CD4-positive, alpha-beta T cell treated with Interleukin-15 for 1 hour (primary cell): ENCODE measurements around the gene NAA11.

ENCODE experiments used
- DNase-seq: peaks from one replicate; pipeline ENCODE4 v3.0.0-alpha.2; 2020

The NAA11 gene

DNA sequence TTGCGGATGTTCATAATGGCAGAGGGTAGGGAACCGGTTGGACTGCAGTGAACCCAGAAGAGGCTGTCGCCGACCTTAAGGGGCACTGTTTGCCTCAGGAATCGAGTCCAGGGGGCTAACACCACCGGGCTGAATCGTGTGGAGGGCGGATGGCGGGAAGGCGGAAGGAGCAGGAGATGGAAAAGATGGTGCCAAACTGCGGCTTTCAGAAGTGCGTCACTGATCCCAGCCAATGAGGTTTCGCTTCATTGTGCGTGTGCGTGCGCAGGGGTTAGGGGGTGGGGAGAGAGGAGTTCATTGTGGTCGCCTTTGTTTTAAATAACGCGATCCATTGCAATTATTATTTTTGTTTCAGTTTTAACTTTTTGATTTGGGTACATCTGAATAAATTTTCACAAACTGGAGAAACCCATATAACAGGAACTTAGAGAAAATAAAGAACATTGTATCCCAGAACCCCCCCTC is at the start of gene NAA11:
Gene NAA11, minus strand, starts transcription at position 198 of the 465 bp plus-strand sequence. Its CDS starts 184 bp downstream, at position 14.
- DNase-seq = no peak

DNA sequence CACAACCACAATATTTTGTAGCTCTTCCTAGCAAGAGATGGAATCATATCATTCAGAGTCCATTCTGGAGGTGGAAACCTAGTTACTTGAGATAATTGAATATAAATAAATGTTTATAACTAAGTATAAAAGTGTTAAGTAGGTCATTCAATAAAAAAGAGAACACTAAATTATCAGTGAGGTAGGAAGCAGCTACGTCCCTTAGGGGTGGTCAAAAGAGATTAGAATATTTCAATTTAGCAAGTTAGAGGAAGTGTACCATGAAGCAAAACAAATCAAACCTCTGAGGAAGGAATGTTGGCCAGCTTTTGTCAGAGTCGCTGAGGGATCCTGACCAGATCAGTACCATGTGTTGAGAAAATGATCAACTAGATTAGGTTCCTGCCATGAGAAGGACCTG is 44.2 kb upstream of the NAA11 start:
- DNase-seq = no peak

DNA sequence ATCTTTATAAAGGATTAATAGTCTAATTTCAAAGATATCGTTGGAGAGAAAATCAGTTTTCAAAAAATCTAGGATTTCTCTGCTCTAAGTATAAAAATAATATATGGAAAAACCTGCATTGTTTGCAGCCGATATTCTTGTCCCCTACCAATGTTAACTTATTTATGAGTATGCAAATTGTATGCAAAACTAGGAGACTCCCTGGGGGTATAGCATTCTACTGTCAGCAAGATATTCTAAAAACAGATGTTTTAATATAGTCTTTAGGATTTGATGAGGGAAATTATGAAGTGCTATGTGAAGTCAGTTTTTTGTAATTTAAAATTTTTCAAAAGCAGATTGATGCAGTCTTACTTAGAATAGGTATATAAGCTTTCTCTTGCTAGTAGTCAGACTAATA is 41.2 kb upstream of the NAA11 start:
- DNase-seq = no peak

DNA sequence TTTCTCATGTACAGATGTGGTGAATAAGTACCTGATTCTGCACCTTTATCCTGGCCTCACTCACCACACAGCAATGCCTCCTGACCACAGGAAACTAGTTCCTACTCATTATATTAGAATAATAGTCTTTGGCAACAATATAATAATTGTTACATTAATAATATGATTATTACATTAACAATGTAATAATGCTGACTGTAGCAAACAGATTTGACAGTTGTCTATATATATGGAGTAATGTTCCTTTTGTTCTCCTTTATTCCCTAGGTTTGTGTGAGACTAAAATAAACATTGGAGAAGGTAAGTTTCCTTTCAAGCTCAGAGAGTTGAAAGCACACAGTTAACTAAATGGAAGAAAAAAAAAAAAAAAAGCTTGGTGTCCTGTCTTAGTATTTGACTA is 40.6 kb upstream of the NAA11 start:
- no peak for DNase-seq

DNA sequence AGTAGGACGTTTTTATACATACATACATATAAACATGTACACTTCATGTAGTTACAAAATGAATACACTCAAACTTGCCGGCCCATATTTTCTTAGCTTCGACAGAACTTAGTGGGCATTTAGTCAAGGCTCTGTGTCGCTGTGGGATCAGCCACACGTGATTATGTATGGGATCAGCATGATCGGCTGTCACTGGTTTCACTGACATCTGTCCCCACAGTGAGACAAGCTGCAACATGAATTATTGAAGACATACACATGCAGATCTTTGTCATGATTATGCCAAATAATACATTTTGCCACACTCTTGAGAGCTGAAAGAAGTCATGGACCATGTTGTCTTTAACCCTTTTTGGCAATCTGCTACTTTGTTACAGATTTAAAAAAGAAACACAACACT is 38.2 kb upstream of the NAA11 start:
- DNase-seq = no peak

DNA sequence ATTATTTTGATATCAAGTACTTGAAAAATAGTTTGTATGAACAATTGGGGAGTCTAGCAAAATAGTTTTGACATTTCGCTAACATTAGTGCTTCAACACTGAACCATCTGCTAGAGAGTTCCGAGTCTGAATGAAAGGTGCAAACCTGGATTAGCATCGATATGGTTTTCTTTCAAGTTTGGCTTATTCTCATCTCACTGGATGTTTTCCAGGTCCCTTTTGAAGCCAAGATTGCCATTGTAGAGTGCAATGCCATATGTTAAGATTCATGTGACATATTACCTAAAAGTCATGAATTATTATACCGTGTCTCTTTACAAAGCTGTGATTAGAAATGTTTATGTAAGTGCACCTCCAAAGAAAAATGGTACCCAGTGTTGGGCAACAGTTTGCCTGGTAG is 36.8 kb upstream of the NAA11 start:
- no peak for DNase-seq

DNA sequence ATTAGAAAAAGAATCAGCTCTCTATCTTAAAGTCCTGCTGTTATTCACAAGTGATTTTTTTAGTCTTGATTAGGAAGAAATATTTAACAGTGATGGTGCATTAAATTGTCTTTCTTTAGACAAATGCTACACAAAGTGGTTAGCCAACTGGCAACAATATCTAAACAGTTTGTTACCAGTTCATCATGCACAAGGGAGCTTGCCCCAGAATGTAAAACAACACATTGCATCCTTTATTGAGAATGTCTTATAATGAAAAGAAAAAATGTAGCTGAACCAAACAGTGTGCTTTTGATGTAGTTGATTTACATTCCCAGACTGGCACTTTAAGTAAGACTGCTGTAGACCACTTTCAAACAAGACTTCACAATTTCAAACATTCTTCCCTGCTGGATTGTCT is 34.1 kb upstream of the NAA11 start:
- no peak for DNase-seq

DNA sequence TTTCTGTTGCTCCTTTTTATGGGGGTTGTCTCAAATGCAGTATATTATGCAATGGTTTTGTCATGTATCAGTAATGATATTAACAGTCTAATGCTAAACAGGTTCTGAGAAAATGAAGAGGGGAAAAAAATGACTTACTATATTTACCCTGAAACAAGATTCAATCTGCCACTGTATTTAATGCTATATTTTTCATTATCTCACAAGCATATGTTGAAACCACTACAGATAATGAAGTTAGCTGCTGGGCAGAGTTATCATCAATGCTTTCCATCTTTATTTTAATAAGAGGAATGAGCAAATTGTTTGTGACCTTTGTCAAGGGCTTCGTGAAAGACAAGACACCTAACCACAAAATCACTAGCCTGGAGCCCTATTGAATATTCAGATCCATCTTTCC is 32.6 kb upstream of the NAA11 start:
- DNase-seq = no peak

DNA sequence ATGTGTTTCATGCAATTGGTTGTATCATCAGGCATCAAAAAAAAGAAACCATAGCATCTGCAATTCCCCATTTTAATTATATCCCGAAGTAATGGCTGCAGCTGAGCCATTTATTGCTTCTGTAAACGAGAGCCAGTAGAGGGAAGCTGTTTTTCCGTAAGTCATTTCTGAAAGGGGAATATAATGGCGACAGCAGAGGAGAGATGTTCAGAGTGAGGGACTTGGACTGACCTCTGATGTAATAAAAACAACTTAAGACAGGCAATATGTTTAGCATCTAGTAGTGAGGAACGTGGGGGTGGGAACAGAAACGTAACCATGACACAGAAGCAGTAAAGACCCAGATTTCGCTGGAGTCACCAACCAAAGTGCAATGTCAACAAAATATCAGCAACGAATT is 31.5 kb upstream of the NAA11 start:
- no peak for DNase-seq

DNA sequence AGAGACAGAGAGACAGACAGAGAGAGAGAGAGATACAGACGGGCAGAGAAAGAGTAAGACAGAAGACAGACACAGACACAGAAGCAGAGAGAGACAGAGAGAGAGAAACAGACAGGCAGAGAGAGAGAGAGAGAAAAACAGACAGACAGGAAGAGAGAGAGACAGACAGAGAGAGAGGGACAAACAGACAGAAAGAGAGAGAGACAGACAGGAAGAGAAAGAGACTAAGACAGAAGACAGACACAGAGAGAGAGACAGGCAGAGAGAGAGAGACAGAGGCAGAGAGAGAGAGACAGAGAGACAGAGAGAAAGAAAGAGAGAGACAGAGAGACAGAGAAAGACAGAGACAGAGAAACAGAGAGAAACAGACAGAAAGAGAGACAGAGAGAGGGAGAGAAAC is 27.2 kb upstream of the NAA11 start:
- DNase-seq = no peak

DNA sequence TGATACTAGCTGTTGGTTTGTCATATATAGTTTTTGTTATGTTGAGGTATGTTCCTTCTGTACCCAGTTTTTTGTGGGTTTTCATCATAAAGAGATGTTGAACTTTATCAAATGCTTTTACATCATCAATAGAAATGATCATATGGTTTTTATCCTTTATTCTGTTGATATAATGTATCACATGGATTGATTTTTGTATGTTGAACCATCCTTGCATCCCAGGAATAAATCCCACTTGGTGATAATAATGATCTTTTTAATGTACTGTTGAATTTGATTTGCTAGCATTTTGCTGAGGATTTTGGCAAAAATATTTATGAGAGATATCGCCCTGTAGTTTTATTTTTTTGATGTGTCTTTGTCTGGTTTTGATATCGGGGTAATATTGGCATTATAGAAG is 22.5 kb upstream of the NAA11 start:
- DNase-seq = no peak

DNA sequence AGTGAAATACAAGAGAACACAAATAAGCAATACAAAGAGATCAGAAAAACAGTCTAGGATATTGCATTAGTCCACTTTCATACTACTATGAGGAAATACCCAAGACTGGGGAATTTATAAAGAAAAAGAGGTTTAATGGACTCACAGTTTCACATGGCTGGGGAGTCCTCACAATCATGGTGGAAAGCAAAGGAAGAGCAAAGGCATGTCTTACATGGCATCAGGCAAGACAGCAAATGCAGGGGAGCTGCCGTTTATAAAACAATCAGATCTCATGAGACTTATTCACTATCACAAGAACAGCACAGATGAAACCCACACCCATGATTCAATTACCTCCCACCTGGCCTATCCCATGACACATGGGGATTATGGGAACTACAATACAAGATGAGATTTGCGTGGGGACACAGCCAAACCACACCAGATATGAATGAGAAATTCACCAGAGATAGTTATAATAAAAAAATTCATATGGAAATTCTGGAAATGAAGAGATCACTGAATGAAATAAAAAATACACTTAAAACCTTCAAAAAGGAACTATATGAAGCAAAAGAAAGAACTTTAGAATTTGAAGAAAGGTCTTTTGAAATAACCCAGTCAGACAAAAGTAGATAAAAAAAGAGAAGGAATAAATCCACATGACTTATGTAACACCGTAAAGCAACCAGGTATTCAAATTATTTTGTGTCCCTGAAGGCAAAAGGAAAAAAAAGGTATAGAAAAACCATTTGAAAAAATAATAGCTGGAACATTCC is 16.2 kb upstream of the NAA11 start:
- DNase-seq = no peak

DNA sequence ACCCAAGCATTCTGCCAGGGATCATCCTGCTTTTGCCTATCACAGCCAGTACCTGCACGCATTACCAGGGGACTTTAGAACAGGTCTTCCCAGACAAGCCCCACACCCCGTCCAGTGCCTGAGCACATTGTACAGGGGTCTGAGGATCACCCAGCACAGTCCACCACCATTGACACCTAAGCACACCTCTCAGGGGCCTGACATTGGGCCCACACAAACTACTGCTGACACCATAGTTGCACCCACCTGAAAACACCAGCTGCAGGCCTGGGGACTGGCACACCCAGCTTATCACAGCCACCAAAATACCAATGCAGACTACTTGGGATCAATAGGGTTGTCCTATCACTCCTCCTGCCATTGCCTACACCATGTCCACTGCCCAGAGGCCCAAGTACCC is 14.7 kb upstream of the NAA11 start:
- DNase-seq = no peak

DNA sequence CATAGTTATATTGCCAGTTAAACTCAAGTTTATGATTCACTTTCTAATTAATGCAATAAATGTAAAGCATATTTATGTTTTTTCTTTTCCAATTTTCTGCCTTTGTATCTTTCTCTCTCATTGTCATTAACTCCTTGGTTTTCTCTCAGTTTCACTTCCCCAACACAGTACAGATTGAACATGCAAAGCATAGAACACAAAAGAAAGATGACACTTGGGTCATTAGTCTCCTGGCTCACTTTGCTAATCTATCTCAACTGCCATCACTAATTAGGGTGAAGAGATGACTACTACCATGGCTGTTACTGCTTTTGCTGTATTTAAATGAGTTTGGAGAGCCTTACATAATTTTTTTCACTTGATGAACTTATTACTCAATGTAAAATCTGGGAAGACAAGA is 12.3 kb upstream of the NAA11 start:
- no peak for DNase-seq

DNA sequence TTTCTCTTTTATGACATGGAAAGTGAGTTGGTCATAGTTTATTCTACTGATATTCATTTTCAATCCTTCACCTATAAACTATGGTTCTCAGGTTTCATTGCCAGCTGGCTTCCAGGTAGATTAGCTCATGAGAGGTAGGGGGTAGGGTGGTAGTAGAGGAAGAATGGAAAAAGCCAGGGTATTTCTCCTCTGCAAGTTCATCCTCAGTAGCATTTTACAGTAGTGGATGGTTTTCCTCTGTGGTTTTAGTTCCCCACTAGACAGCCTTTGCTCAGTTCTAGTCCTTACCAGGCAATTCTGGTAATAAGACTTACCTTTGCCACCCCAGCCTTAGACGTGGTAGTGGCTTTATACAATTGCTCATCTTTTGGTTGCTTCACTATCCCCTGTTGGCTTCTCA is 8.9 kb upstream of the NAA11 start:
- DNase-seq = no peak

DNA sequence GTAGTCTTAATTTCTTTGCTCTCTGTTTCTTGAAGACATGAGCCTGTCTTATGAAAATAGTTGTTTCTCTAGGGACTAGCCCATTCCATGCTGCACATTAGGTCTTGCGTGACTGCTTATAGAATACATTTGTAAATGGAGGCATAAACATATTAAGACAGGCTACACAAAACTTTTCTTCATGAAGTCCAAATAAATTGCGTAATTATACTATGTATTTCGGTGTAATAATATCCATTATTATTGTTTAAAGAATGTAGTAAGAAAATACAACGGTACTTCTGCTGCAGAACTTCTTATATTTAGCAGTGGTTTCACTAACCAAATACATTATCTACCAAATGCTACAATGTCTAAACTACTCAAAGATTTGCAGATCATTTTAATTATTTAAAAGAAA is 8.5 kb upstream of the NAA11 start:
- DNase-seq = no peak

DNA sequence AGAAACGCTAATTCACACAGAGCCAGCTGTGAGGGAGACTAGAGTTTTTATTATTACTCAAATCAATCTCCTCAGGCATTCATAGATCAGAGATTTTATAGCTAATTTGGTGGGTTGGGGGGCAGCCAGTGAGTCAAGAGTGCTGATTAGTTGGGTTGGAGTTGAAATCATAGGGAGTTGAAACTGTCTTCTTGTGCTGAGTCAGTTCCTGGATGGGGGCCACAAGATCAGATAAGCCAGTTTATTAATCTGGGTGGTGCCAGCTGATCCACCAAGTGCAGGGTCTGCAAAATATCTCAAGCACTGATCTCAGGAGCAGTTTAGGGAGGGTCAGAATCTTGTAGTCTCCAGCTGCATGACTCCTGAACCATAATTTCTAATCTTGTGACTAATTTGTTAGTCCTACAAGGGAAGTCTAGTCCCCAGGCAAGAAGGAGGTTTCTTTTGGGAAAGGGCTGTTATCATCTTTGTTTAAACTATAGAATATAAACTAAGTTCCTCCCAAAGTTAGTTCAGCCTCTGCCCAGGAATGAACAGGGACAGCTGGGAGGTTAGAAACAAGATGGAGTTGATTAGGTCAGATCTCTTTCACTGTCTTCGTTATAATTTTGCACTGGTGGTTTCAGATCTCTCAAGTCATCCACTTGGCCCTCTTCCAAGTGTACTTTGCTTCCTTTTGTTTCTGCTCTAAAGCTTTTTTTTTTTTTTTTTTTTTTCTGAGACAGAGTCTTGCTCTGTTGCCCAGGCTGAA is 5.4 kb upstream of the NAA11 start:
- DNase-seq = no peak

DNA sequence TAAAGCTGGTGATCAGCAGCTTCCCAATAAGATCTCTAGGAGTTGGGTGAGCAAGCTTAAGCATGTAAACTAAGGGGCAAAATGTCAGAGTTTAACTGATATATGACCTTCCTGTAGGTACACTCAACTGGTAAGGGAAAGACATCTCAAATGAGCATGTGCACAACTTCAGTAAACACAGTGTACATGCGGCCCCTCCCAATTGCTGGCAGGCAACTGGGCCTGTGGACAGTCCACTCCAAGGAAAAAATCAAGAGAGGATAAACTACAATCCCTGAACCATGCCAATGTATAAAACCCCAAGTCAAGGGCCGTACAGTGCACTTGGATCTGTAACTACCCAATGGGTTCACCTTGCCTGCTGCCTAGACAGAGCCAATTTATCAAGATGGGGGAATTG is 4.9 kb upstream of the NAA11 start:
- no peak for DNase-seq

DNA sequence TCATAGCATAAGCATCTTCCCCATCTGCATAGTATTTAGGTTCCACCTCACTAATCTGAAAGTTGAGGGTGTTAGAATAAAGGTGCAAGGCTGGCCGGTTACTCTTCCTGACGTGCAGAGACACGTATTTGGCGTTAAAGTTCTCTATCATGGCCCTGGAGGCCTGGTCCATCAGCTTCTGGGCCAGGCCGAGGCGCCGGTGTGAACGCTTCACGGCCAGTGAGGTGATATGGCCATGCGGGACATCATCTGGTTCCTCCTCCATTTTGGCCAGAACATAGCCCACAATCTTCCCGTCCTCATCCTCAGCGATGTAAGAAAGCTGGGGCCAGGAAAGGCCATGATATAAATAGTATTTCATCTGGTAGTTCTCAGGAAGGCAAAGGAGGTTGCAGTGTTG is 425 bp downstream of the NAA11 start:
- no peak for DNase-seq

DNA sequence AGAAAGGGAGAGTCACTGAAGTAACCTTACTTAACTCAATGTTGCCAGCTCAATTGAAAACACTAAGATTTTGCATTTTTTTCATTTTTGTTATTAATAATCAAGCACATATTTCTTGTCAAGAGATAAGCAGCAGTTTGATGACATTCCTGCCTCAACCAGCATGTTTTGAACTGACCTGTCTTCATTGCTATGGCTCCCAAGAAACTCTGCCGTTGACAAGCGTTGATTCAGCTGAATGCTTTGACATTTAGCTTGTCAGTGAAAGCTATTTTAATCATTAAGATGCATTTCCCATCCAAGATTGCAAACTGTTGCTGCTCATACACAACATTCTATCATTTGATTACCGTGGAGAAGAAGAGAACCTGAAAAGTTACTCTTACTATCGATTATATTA is 5.9 kb downstream of the NAA11 start:
- DNase-seq = no peak

DNA sequence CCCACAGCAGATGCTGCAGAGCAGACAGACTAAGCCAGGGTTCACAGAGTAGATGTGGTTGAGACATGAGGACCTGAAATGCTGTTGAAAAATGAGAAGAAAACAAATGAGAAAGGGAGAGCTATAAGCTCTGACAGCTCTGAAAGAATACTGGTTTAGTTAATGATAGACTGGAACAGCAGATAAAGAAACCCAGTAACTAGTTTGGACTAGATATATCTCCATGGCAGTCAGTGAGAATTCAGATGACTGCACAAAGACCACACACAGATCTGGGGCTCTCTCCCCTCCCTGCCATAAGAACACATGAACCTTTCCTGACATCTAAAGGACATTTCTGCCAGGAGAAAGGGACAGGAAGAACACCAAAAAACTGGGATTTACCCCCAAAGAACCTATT is 8.2 kb downstream of the NAA11 start:
- DNase-seq = no peak

DNA sequence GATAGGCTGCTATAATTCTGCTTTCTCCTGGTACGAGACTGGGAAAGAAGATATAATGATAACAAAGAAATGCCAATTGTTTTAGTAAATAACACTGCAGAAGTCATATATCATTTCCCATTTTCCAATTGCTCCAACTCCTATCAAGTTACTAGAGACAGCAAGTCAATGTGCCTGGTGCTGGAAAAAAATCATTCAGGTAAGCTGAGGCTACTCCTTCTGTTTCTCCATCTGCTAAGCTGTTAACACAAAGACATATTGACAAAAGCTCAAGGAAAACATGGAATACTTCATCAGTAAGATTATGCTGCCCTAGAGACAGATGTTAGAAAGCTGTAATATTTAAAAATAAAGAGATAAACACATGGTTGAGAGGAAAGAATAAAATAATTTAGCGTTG is 10.0 kb downstream of the NAA11 start:
- no peak for DNase-seq

DNA sequence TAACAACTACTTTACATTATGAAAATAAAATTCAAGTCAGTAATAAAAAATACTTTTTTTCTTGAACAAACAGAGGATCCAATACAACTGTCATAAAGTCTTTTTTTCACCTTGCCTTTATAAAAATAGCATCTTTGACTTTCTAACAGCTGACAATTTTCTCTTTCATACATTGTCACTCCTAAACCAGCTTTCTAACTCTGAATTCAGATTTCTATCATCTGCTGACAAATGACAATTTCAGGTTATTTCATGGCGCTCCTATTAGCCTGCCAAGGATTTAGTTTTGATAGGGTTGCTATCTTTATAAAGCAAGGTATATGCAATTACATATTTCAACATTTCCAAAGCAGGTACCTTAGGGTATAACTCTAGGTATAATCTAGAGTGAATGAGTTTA is 14.6 kb downstream of the NAA11 start:
- DNase-seq = no peak

DNA sequence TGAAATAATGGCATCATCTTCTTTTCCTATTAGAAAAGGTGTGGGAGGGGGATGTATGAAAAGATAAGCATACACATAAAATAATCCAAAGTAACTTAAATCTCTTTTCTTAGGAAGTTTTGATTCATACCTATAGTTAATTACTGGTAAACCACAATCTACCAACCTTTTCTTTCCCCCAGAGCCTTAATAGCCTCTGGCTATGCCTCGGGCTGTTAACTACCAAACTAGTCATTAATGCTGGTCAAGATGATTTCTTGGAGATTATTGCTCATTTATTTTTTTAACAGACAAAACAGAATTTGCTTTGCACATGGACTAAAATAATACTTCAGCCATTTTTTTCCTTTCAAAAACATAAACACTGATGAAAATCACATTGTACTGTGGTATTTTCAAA is 16.9 kb downstream of the NAA11 start:
- DNase-seq = no peak

DNA sequence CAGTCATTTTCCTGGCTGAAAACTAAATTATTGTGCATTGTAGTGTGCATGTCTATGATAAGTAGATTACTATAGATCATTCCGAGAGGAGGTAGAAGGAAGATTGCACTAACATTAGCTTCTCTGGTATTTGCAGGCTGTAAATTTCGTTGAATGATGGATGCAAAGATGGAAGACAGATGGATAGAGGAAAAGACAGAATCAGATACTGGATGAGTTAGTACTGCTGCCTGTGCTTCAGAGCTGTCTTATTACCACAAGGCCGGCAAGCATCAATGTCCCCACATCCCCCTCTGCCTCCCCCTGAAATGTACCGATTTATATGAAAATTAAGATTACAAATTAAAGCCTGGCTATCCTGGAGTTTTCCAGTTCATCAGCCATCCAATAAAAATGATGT is 17.7 kb downstream of the NAA11 start:
- no peak for DNase-seq
